Breast epithelium (tissue), 4 donors: ENCODE measurements around the gene PBRM1. TPM values are rescaled to one million over a fixed set of nuclear protein-coding genes. Genes with fewer than 3 reads are reported as not detected.

ENCODE experiments used
- DNase-seq, 2 donors: peaks; one replicate each; pipeline ENCODE4 v3.0.0-alpha.2; 2019; ENCODE audit warnings: low spot score in 2 of 2
- H3K27ac ChIP-seq, 2 donors: fragments of 200-600 bp; sonication (generic) in 1 of 2; one replicate each; pipeline ENCODE4 v1.5.1; 2016 to 2019; ENCODE audit warnings: mild to moderate bottlenecking in 1 of 2
- H3K27me3 ChIP-seq, 2 donors: fragments of 200-600 bp; sonication (generic) in 1 of 2; one replicate each; pipeline versions ENCODE4 v1.5.1 to v1.6.0; 2017 to 2019; ENCODE audit warnings: control low read depth in 1 of 2, mild to moderate bottlenecking in 1 of 2
- H3K36me3 ChIP-seq: fragments of 200-600 bp; one replicate; pipeline ENCODE4 v1.5.1; 2019
- H3K4me1 ChIP-seq, 2 donors: fragments of 200-600 bp; sonication (generic); one replicate each; pipeline ENCODE4 v1.5.1; 2016 to 2019; ENCODE audit warnings: control low read depth in 1 of 2
- H3K4me3 ChIP-seq, 3 donors: fragments of 200-600 bp; sonication (generic); 1 replicate in 2 of 3; 2 replicates in 1 of 3; pipeline ENCODE4 v1.5.1; 2016 to 2019; ENCODE audit warnings: mild to moderate bottlenecking in 3 of 3, moderate library complexity in 2 of 3
- H3K9me3 ChIP-seq, 2 donors: fragments of 200-600 bp; sonication (generic) in 1 of 2; one replicate each; pipeline ENCODE4 v1.5.1; 2016 to 2019; ENCODE audit warnings: control low read depth in 1 of 2
- CTCF ChIP-seq, 3 donors: fragments of 450-650 bp; IDR thresholded peaks; one replicate each; pipeline ENCODE4 v1.5.1; 2016 to 2017; ENCODE audit warnings: antibody characterized with exemption in 3 of 3, mild to moderate bottlenecking in 3 of 3, moderate library complexity in 3 of 3
- POLR2A ChIP-seq: fragments of 450-650 bp; IDR thresholded peaks from one replicate; pipeline ENCODE4 v1.6.1; 2016; ENCODE audit warnings: antibody characterized with exemption, mild to moderate bottlenecking, moderate library complexity
- POLR2AphosphoS5 ChIP-seq, 3 donors: sonication (generic); formaldehyde crosslinking; IDR thresholded peaks; one replicate each; pipeline ENCODE4 v1.6.1; 2017; ENCODE audit warnings: antibody characterized with exemption in 3 of 3
- intact Hi-C: fragments of 100-400 bp; cut with DNase I; formaldehyde crosslinking; loops from one replicate; pipeline ENCODE4 v1.15.1; 2023; ENCODE audit warnings: low total_unique reads
- total RNA-seq, 3 donors: library from RNA; depleted of rRNA; stranded (reverse); fragments of >200 nt; gene quantifications; one replicate each; pipeline ENCODE4 v1.1.0, GENCODE V29; 2016

The PBRM1 gene
- total RNA-seq, 3 donors from 2014 or later: 81.0 to 98.7 (median 98.6) TPM

- intact Hi-C loops: no loop called here
- H3K4me1 ChIP-seq: no peaks in the 10 kb centered on the region
- TF ChIP-seq POLR2AphosphoS5 (IDR thresholded peaks at IDR 0.05) (no peak), POLR2A (no peak), CTCF (IDR thresholded peaks at IDR 0.05) (no peak)
- no peaks in the 10 kb centered on the region for H3K27me3 ChIP-seq
- no peaks in the 10 kb centered on the region for H3K36me3 ChIP-seq
- DNase-seq: no peak
- H3K4me3 ChIP-seq: no peak overlapping the region
- peaks cover 0 to 4% of the 10 kb centered on the region in 2 donors for H3K9me3 ChIP-seq
- no peak overlapping the region for H3K27ac ChIP-seq
Measured at GRCh38 chr3:52719618-52720017, 33.9 kb upstream of the PBRM1 start.

- no peaks in the 10 kb centered on the region for H3K27me3 ChIP-seq
- TF ChIP-seq POLR2AphosphoS5 (IDR thresholded peaks at IDR 0.05) (no peak), CTCF (IDR thresholded peaks at IDR 0.05) (no peak), POLR2A (no peak)
- no peak overlapping the region for H3K27ac ChIP-seq
- peaks cover 0 to 4% of the 10 kb centered on the region in 2 donors for H3K9me3 ChIP-seq
- H3K4me1 ChIP-seq: no peaks in the 10 kb centered on the region
- no peak for DNase-seq
- intact Hi-C loops: no loop called here
- H3K4me3 ChIP-seq: no peak overlapping the region
- H3K36me3 ChIP-seq: no peaks in the 10 kb centered on the region
Measured at GRCh38 chr3:52715714-52716305, 30.1 kb upstream of the PBRM1 start.

GRCh38 chr3:52714335-52715302 lies 28.9 kb upstream of the PBRM1 start:
- Histone ChIP-seq H3K4me1 (no peaks in the 10 kb centered on the region), H3K36me3 (no peaks in the 10 kb centered on the region), H3K4me3 (no peak overlapping the region), H3K9me3 (no peaks in the 10 kb centered on the region), H3K27me3 (no peaks in the 10 kb centered on the region), H3K27ac (no peak overlapping the region)
- intact Hi-C loops: no loop called here
- TF ChIP-seq POLR2A (no peak), CTCF (IDR thresholded peaks at IDR 0.05) (no peak), POLR2AphosphoS5 (IDR thresholded peaks at IDR 0.05) (no peak)
- DNase-seq: no peak

- no peaks in the 10 kb centered on the region for H3K9me3 ChIP-seq
- H3K36me3 ChIP-seq: no peaks in the 10 kb centered on the region
- no peaks in the 10 kb centered on the region for H3K27me3 ChIP-seq
- no peak for DNase-seq
- no peak overlapping the region for H3K4me3 ChIP-seq
- no peak overlapping the region for H3K27ac ChIP-seq
- peaks cover 0 to 5% of the 10 kb centered on the region in 2 donors for H3K4me1 ChIP-seq
- intact Hi-C loops: no loop called here
- TF ChIP-seq POLR2AphosphoS5 (IDR thresholded peaks at IDR 0.05): no peak
- TF ChIP-seq CTCF (IDR thresholded peaks at IDR 0.05): no peak
- no peak for TF ChIP-seq POLR2A
Measured at GRCh38 chr3:52712291-52713212, 26.8 kb upstream of the PBRM1 start.
